ENCODE measurements around the gene EP400. TPM values are rescaled to one million over a fixed set of nuclear protein-coding genes. Genes with fewer than 3 reads are reported as not detected.

The EP400 gene
- total and polyA plus RNA-seq, 9 donors: 19.6 to 60.7 (median 44.0) TPM

DNA sequence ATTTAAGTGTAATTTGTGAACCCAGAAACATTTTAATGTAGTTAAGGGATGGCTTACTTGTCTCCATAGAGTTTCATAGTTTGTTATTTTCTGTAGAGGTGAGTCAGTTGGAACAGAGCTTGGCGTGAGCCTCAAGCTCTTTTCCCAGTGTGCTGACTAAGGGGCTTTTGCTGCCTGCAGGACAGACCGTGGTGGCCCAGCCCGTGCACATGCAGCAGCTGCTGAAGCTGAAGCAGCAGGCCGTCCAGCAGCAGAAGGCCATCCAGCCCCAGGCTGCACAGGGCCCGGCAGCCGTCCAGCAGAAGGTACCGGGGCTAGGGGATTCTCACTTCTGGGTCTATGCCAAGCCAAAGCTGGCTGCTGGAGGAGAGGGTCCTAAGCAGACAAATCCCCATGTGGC, 117.4 kb downstream of the EP400 start:
- TF ChIP-seq EP300 (IDR thresholded peaks at IDR 0.05): no peak
- TF ChIP-seq, protein P1, sequence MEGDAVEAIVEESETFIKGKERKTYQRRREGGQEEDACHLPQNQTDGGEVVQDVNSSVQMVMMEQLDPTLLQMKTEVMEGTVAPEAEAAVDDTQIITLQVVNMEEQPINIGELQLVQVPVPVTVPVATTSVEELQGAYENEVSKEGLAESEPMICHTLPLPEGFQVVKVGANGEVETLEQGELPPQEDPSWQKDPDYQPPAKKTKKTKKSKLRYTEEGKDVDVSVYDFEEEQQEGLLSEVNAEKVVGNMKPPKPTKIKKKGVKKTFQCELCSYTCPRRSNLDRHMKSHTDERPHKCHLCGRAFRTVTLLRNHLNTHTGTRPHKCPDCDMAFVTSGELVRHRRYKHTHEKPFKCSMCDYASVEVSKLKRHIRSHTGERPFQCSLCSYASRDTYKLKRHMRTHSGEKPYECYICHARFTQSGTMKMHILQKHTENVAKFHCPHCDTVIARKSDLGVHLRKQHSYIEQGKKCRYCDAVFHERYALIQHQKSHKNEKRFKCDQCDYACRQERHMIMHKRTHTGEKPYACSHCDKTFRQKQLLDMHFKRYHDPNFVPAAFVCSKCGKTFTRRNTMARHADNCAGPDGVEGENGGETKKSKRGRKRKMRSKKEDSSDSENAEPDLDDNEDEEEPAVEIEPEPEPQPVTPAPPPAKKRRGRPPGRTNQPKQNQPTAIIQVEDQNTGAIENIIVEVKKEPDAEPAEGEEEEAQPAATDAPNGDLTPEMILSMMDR (IDR thresholded peaks at IDR 0.05): no peak
- TF ChIP-seq POLR2A (IDR thresholded peaks at IDR 0.05): no peak
- H3K27me3 ChIP-seq: no peaks in the 10 kb centered on the region
- no peaks in the 10 kb centered on the region for H3K9me3 ChIP-seq
- H3K4me1 ChIP-seq (ENCODE audit: insufficient read depth): no peaks in the 10 kb centered on the region
- no peaks in the 10 kb centered on the region for H3K36me3 ChIP-seq
- H3K4me3 ChIP-seq: no peak overlapping the region
- H3K27ac ChIP-seq: no peak overlapping the region
- intact Hi-C loops (cut with DNase I): no loop called here
- DNase-seq: no peak
- 75 to 90% (median 88%) methylated on average over 7 of the region's 7 CpGs for WGBS, 3 donors

DNA sequence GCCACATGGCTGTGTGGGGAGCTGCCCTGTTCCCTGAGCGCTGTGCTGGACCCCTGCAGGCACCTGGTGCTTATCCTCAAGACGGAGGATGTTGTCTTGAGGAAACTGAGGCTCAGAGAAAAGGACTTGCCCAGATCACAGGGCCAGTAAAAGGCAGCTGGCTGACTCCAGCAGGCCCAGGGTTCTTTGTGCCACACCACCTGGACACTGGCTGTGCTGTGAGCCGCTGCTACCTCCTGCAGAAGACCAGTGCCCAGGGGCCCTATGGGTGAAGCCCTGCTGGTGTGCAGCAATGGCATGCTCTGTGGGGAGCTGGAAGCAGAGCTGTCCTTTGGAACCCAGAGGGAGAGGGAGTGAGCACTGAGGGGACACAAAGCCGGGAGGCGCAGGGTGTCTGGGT, 118.5 kb downstream of the EP400 start:
- TF ChIP-seq POLR2A (IDR thresholded peaks at IDR 0.05): no peak
- TF ChIP-seq, protein P1 (IDR thresholded peaks at IDR 0.05): no peak
- TF ChIP-seq EP300 (IDR thresholded peaks at IDR 0.05): no peak
- no peaks in the 10 kb centered on the region for H3K36me3 ChIP-seq
- H3K4me1 ChIP-seq (ENCODE audit: insufficient read depth): no peaks in the 10 kb centered on the region
- H3K27me3 ChIP-seq: no peaks in the 10 kb centered on the region
- 95 to 97% (median 97%) methylated on average over 5 of the region's 5 CpGs for WGBS, 3 donors
- DNase-seq: no peak
- no peak overlapping the region for H3K4me3 ChIP-seq
- intact Hi-C loops (cut with DNase I): no loop called here
- no peak overlapping the region for H3K27ac ChIP-seq
- H3K9me3 ChIP-seq: no peaks in the 10 kb centered on the region

DNA sequence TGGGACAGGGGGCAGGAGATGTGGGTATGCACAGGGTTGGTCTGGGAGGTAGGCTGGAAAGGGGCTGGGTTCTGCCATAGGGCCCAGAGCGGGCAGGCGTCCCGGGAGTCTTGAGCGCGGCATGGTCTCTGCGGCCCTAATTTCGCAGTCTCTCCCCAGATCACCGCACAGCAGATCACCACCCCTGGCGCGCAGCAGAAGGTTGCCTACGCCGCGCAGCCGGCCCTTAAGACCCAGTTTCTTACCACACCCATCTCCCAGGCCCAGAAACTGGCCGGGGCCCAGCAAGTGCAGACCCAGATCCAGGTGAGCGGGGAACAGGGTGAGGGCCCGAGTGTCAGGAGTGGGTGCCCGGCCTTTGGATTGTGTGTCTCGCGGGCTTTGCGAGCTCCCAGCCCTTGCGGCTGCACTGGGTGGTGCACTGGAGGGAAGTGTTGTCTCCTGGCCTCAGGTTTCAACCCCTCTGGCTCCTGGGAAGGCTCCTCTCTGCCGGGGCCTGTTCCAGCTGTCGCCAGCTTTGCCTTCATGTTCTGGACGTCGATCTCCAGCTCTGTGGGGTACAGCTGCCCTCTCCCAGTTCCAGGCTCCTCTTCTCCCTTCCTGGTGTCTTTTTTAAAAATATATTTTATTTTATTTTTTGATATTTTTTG, 119.7 kb downstream of the EP400 start:
- no peak overlapping the region for H3K4me3 ChIP-seq
- DNase-seq: no peak

DNA sequence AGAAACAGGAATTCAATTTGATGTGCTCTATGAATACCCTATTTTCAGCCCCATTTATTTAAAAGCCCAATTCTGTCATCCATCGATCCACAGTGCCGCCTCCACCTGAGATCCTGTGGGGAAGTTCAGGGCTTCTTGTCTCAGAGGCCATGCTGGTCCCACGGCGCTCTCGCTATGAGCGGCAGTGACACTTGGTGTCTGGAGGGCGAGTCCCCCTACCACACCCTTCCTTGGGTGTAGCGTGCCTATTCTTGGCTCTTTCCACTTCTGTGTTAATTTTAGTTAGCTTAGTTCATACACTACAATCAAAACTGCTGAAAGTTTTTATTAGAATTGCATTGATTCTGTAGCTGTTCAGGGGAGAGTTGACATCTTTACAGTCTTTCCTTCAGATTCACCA, 120.6 kb downstream of the EP400 start:
- no peak overlapping the region for H3K27ac ChIP-seq
- DNase-seq: no peak
- no peaks in the 10 kb centered on the region for H3K27me3 ChIP-seq
- no peak for TF ChIP-seq EP300 (IDR thresholded peaks at IDR 0.05)
- TF ChIP-seq, protein P1 (IDR thresholded peaks at IDR 0.05): no peak
- TF ChIP-seq POLR2A (IDR thresholded peaks at IDR 0.05): no peak
- 96% methylated on average over 8 of the region's 8 CpGs for WGBS, 3 donors
- H3K36me3 ChIP-seq: no peaks in the 10 kb centered on the region
- no peaks in the 10 kb centered on the region for H3K4me1 ChIP-seq (ENCODE audit: insufficient read depth)
- intact Hi-C loops (cut with DNase I): no loop called here
- no peak overlapping the region for H3K4me3 ChIP-seq
- no peaks in the 10 kb centered on the region for H3K9me3 ChIP-seq

More for the DNA sequence above, 119.7 kb downstream of the EP400 start:
- intact Hi-C loops (cut with DNase I): no loop called here
- no peaks in the 10 kb centered on the region for H3K36me3 ChIP-seq
- no peaks in the 10 kb centered on the region for H3K27me3 ChIP-seq
- H3K4me1 ChIP-seq (ENCODE audit: insufficient read depth): no peaks in the 10 kb centered on the region
- no peaks in the 10 kb centered on the region for H3K9me3 ChIP-seq
- 94 to 96% (median 95%) methylated on average over 26 of the region's 26 CpGs for WGBS, 3 donors
- no peak overlapping the region for H3K27ac ChIP-seq
- no peak for TF ChIP-seq POLR2A (IDR thresholded peaks at IDR 0.05)
- TF ChIP-seq, protein P1 (IDR thresholded peaks at IDR 0.05): no peak
- no peak for TF ChIP-seq EP300 (IDR thresholded peaks at IDR 0.05)
